Neural cell (in vitro differentiated cells): ENCODE measurements around the gene RAB7B. TPM values are rescaled to one million over a fixed set of nuclear protein-coding genes. Genes with fewer than 3 reads are reported as not detected.

Source experiments
- H2AFZ ChIP-seq: fragments of 200-600, 300-800 bp; sonication (generic), shearing (Covaris generic); 2 replicates; pipeline ENCODE4 v1.6.0; 2014; ENCODE audit warnings: low read depth, mild to moderate bottlenecking, antibody characterized with exemption, low read length, moderate library complexity
- H3F3A ChIP-seq: fragments of 200-600 bp; shearing (Covaris generic); 2 replicates; pipeline ENCODE4 v1.6.1; 2016; ENCODE audit warnings: mild to moderate bottlenecking, moderate library complexity, mixed read lengths, antibody characterized with exemption, low read length; ENCODE audit not compliant: insufficient read depth, poor library complexity, severe bottlenecking
- H3K27ac ChIP-seq: fragments of 200-600, 300-800 bp; sonication (generic), shearing (Covaris generic); 2 replicates; pipeline ENCODE4 v1.5.1; 2014; ENCODE audit warnings: mild to moderate bottlenecking, low read length, moderate library complexity
- H3K27me3 ChIP-seq: fragments of 300-800, 200-600 bp; sonication (generic), shearing (Covaris generic); 2 replicates; pipeline ENCODE4 v1.6.0; 2014; ENCODE audit warnings: mild to moderate bottlenecking, low read depth, low read length, moderate library complexity; ENCODE audit not compliant: insufficient read depth
- H3K36me3 ChIP-seq: fragments of 300-800, 200-600 bp; sonication (generic), shearing (Covaris generic); 2 replicates; pipeline ENCODE4 v1.5.1; 2014; ENCODE audit warnings: mild to moderate bottlenecking, antibody characterized with exemption, low read length, moderate library complexity; ENCODE audit not compliant: insufficient read depth
- H3K4me2 ChIP-seq: fragments of 300-800, 200-600 bp; sonication (generic), shearing (Covaris generic); 2 replicates; pipeline ENCODE4 v1.6.0; 2014; ENCODE audit warnings: mild to moderate bottlenecking, low read length
- H3K4me3 ChIP-seq: fragments of 300-800, 200-600 bp; sonication (generic), shearing (Covaris generic); 2 replicates; pipeline ENCODE4 v1.5.1; 2014; ENCODE audit warnings: mild to moderate bottlenecking, low read length, moderate library complexity
- H3K79me2 ChIP-seq: fragments of 200-600 bp; shearing (Covaris generic); replicated peaks from 2 replicates; pipeline ENCODE4 v1.6.0; 2014; ENCODE audit warnings: mild to moderate bottlenecking, low read length, moderate library complexity; ENCODE audit not compliant: insufficient read depth
- H3K9ac ChIP-seq: fragments of 300-800, 200-600 bp; sonication (generic), shearing (Covaris generic); 2 replicates; pipeline ENCODE4 v1.6.1; 2016; ENCODE audit warnings: mild to moderate bottlenecking, low read length, mixed read lengths
- H3K9me2 ChIP-seq: fragments of 200-600 bp; shearing (Covaris generic); 2 replicates; pipeline ENCODE4 v1.6.1; 2016; ENCODE audit warnings: mild to moderate bottlenecking, low read length, mixed read lengths; ENCODE audit not compliant: insufficient read depth
- H3K9me3 ChIP-seq: fragments of 200-600, 300-800 bp; sonication (generic), shearing (Covaris generic); 2 replicates; pipeline ENCODE4 v1.6.1; 2016; ENCODE audit warnings: mild to moderate bottlenecking, mixed run types, low read length, moderate library complexity, mixed read lengths
- H4K20me1 ChIP-seq: fragments of 200-600 bp; shearing (Covaris generic); 2 replicates; pipeline ENCODE4 v1.6.1; 2016; ENCODE audit warnings: mild to moderate bottlenecking, mixed run types; ENCODE audit not compliant: insufficient read depth
- EP300 ChIP-seq: fragments of 450-650 bp; conservative IDR thresholded peaks from 2 replicates; pipeline ENCODE4 v1.6.1; 2014; ENCODE audit warnings: antibody characterized with exemption, mild to moderate bottlenecking, moderate library complexity; ENCODE audit not compliant: poor library complexity, severe bottlenecking
- EZH2 ChIP-seq: fragments of 200-600, 300-800 bp; shearing (Covaris generic), sonication (generic); IDR thresholded peaks from 2 replicates; pipeline ENCODE4 v1.6.1; 2014; ENCODE audit warnings: antibody characterized with exemption, low read length, borderline replicate concordance, mild to moderate bottlenecking; ENCODE audit not compliant: insufficient read depth, poor library complexity, severe bottlenecking
- MXI1 ChIP-seq: fragments of 450-650 bp; conservative IDR thresholded peaks from 2 replicates; pipeline ENCODE4 v1.6.1; 2014; ENCODE audit warnings: antibody characterized with exemption, mild to moderate bottlenecking; ENCODE audit not compliant: poor library complexity, severe bottlenecking
- POLR2AphosphoS5 ChIP-seq: IDR thresholded peaks from 2 replicates; pipeline ENCODE4 v1.6.1; 2012
- RAD21 ChIP-seq: fragments of 450-650 bp; conservative IDR thresholded peaks from 2 replicates; pipeline ENCODE4 v1.6.1; 2014; ENCODE audit warnings: antibody characterized with exemption, mild to moderate bottlenecking, moderate library complexity
- SMC3 ChIP-seq: fragments of 450-650 bp; conservative IDR thresholded peaks from 2 replicates; pipeline ENCODE4 v1.6.1; 2014; ENCODE audit warnings: antibody characterized with exemption, mild to moderate bottlenecking, moderate library complexity; ENCODE audit not compliant: poor library complexity
- TAF1 ChIP-seq: IDR thresholded peaks from 2 replicates; pipeline ENCODE4 v1.6.1; 2012; ENCODE audit warnings: low read depth
- polyA plus RNA-seq: library from polyadenylated mRNA; depleted of rRNA; stranded (reverse); fragments of >200 nt; gene quantifications from 2 replicates; pipeline ENCODE4 v1.2.3, GENCODE V29; 2014
- TF ChIP-seq, protein P1 (sequence below): fragments of 450-650 bp; IDR thresholded peaks from 2 replicates; pipeline ENCODE4 v1.5.1; 2014; ENCODE audit warnings: antibody characterized with exemption, mild to moderate bottlenecking, moderate library complexity; ENCODE audit not compliant: poor library complexity, severe bottlenecking
- TF ChIP-seq, protein P2 (sequence below): IDR thresholded peaks from 2 replicates; pipeline ENCODE4 v1.6.1; 2012; ENCODE audit warnings: borderline replicate concordance

The RAB7B gene
- polyA plus RNA-seq, 1 donor from 2014 or later, result not detected

GRCh38 chr1:206050655-206051235 is 47.5 kb upstream of the RAB7B start:
- Histone ChIP-seq H3K79me2 (no peaks in the 10 kb centered on the region), H3K27me3 (no peaks in the 10 kb centered on the region), H3F3A (no peaks in the 10 kb centered on the region), H3K4me2 (no peak overlapping the region), H3K9ac (no peak overlapping the region), H2AFZ (no peak overlapping the region), H3K36me3 (no peaks in the 10 kb centered on the region), H4K20me1 (no peaks in the 10 kb centered on the region), H3K4me3 (no peak overlapping the region), H3K9me2 (no peaks in the 10 kb centered on the region), H3K9me3 (no peaks in the 10 kb centered on the region), H3K27ac (no peak overlapping the region)
- TF ChIP-seq EZH2, result no peak

- TF ChIP-seq TAF1, result no peak
- no peak for TF ChIP-seq RAD21
- TF ChIP-seq, protein P1, sequence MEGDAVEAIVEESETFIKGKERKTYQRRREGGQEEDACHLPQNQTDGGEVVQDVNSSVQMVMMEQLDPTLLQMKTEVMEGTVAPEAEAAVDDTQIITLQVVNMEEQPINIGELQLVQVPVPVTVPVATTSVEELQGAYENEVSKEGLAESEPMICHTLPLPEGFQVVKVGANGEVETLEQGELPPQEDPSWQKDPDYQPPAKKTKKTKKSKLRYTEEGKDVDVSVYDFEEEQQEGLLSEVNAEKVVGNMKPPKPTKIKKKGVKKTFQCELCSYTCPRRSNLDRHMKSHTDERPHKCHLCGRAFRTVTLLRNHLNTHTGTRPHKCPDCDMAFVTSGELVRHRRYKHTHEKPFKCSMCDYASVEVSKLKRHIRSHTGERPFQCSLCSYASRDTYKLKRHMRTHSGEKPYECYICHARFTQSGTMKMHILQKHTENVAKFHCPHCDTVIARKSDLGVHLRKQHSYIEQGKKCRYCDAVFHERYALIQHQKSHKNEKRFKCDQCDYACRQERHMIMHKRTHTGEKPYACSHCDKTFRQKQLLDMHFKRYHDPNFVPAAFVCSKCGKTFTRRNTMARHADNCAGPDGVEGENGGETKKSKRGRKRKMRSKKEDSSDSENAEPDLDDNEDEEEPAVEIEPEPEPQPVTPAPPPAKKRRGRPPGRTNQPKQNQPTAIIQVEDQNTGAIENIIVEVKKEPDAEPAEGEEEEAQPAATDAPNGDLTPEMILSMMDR, result no peak
- TF ChIP-seq SMC3, result no peak
- no peak for TF ChIP-seq POLR2AphosphoS5
- TF ChIP-seq MXI1, result no peak
- no peak for TF ChIP-seq EP300
- TF ChIP-seq EZH2, result no peak
- TF ChIP-seq, protein P2, sequence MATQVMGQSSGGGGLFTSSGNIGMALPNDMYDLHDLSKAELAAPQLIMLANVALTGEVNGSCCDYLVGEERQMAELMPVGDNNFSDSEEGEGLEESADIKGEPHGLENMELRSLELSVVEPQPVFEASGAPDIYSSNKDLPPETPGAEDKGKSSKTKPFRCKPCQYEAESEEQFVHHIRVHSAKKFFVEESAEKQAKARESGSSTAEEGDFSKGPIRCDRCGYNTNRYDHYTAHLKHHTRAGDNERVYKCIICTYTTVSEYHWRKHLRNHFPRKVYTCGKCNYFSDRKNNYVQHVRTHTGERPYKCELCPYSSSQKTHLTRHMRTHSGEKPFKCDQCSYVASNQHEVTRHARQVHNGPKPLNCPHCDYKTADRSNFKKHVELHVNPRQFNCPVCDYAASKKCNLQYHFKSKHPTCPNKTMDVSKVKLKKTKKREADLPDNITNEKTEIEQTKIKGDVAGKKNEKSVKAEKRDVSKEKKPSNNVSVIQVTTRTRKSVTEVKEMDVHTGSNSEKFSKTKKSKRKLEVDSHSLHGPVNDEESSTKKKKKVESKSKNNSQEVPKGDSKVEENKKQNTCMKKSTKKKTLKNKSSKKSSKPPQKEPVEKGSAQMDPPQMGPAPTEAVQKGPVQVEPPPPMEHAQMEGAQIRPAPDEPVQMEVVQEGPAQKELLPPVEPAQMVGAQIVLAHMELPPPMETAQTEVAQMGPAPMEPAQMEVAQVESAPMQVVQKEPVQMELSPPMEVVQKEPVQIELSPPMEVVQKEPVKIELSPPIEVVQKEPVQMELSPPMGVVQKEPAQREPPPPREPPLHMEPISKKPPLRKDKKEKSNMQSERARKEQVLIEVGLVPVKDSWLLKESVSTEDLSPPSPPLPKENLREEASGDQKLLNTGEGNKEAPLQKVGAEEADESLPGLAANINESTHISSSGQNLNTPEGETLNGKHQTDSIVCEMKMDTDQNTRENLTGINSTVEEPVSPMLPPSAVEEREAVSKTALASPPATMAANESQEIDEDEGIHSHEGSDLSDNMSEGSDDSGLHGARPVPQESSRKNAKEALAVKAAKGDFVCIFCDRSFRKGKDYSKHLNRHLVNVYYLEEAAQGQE, result no peak
- no peak overlapping the region for H3K9ac ChIP-seq
- no peak overlapping the region for H3K27ac ChIP-seq
- no peaks in the 10 kb centered on the region for H4K20me1 ChIP-seq
- no peaks in the 10 kb centered on the region for H3K36me3 ChIP-seq
- H3K4me2 ChIP-seq, result no peak overlapping the region
- no peaks in the 10 kb centered on the region for H3F3A ChIP-seq
- H3K9me3 ChIP-seq, result no peaks in the 10 kb centered on the region
- H3K9me2 ChIP-seq, result no peaks in the 10 kb centered on the region
- no peak overlapping the region for H2AFZ ChIP-seq
- H3K27me3 ChIP-seq, result no peaks in the 10 kb centered on the region
- H3K79me2 ChIP-seq, result no peaks in the 10 kb centered on the region
- no peak overlapping the region for H3K4me3 ChIP-seq
Measured at GRCh38 chr1:206049919-206050600, 46.9 kb upstream of the RAB7B start.
